ENCODE measurements around the gene SENP7.

GRCh38 chr3:101454629-101455028, 58.4 kb downstream of the SENP7 start:
- no peak for TF ChIP-seq CTCF (IDR thresholded peaks at IDR 0.05)
- TF ChIP-seq EZH2 (IDR thresholded peaks at IDR 0.05; ENCODE audit: borderline replicate concordance, insufficient read depth, low read depth, low read length, poor library complexity, severe bottlenecking), result no peak

Measured in B cell (primary cell).